Coronary artery (tissue), 2 donors: Measurements from ENCODE around the gene KRT36.

Source experiments
- DNase-seq: peaks from one replicate; pipeline ENCODE4 v3.0.0-alpha.2; 2017; ENCODE audit warnings: low spot score
- H3K27ac ChIP-seq, 2 donors: fragments of 200-600 bp; sonication (generic); one replicate each; pipeline ENCODE4 v1.5.1; 2016 to 2019
- H3K4me3 ChIP-seq: fragments of 200-600 bp; sonication (generic); 2 replicates; pipeline ENCODE4 v1.5.1; 2016; ENCODE audit warnings: mild to moderate bottlenecking, moderate library complexity
- CTCF ChIP-seq: fragments of 200-600 bp; sonication (generic); IDR thresholded peaks from one replicate; pipeline ENCODE4 v1.5.1; 2019; ENCODE audit warnings: antibody characterized with exemption

Gene KRT36

DNA sequence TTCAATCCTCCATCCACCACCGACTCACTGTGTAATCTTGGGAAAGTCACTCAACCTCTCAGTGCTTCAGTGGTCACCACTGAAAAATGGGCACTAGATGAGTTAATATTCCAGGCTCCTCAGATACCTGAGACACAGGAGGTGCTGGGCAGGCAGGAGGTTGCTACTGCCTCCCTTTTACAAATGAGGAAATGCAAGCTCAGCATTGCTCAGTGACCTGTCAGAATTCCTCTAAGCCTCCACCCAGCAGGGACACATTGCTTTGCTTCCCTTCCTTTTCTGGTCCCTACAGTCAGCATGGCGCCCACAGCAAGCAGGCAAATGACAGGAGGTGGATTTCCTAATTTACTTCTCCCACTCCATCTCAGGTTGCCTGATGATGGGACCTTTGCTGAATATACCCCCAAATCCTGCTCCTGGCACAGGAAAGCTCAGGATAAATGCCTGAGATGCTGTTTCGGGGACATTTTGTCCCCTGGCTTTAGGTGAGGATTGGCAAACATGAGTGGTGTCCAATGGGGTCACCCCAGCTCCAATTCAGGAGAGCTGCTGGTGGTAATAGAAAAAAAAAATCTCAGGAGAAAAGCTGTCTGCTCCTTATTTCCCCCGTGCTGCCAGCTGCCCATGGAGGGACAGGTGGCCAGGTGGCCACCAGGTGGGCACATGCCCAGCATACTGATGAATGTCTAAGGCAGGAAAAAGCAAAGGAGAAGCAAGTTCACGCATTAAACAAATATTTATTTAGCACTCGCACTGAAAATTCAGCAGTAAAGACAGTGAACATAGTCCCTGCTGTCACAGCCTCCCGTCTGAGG is 20.7 kb upstream of the KRT36 start:
- Histone ChIP-seq H3K27ac (no peak overlapping the region), H3K4me3 (no peak overlapping the region)
- TF ChIP-seq CTCF: no peak
- no peak for DNase-seq

DNA sequence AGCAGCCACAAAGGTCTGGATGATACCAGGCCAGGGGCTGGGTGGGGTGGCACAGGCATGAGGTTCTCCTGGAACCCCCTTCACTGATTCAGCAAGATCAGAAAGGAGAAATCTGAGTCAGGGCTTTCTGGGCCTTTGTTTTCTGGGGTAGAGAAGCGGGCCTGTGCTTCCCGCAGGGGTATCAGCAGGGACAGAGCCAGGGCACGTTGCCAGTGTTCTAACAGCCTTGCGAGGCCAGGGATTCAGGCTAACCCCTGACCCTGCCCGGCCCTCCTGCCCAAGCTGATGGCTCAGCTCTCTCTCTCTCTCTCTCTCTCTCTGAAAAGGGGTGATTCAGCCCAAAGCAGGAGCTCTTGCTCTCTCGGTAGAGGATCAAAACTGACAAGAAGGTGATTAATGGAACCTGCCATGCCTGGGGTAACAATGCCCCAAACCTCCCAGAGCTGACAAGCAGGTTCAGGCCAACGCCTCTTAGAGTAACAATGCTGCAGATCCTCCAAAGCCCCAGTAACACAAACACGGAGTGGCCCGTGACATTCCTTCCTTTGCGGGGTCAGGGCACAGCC is 17.7 kb upstream of the KRT36 start:
- no peak for DNase-seq
- Histone ChIP-seq H3K4me3 (no peak overlapping the region), H3K27ac (no peak overlapping the region)
- TF ChIP-seq CTCF: no peak

DNA sequence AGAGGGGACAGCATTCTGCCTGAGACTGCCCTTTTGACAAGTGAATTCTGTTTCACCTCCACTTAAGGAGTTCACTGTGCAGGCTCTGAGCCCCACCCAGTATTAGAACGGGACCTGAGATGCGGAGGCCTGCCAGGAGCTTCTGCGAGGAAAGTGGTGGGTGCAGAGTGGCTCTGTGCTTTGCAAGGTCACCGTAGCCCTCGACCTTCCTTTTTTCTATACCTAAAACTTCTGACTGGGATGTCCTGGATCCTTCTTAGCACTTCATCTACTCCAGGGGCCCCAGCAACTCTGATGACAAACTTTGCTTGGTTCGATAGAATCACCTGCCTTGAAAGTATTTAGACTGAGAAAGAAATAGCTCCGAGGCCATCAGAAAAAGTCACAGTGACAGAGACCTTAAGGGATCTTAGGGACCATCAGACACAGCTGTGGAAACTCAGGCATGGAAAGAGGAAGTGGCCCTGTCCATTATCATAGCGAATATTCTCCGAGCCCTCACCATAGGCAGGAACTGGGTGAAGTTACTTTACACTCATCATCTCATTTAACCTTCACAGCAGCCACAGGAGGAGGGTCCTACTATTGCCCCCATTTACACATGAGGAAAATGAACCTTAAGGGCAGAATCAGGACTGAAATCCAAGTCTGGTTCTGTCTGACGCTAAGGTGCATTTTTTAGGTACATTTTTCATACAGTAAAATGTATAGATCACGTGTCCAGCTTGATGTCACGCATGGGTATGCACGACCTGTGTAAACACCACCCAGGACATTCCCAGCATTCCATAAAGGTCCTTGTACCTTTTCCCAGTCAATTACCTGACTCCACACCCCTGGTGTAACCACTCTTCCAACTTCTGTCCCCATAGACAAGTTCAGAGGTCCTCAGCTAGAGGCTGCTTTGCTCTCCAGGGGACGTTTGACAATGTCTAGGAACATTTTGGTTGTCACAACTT is 16.4 kb upstream of the KRT36 start:
- H3K27ac ChIP-seq: no peak overlapping the region
- H3K4me3 ChIP-seq: no peak overlapping the region

GRCh38 chr17:41505007-41505808 is 15.5 kb upstream of the KRT36 start, which contains the start of gene KRT13:
Gene KRT13, minus strand, starts transcription at chr17:41505612. Its CDS starts 62 bp downstream, at chr17:41505550.
- DNase-seq: no peak
- TF ChIP-seq CTCF: no peak
- Histone ChIP-seq H3K27ac (no peak within 1 kb of the TSS), H3K4me3 (no peak within 1 kb of the TSS)

More for the DNA sequence above, 16.4 kb upstream of the KRT36 start:
- TF ChIP-seq CTCF: no peak
- no peak for DNase-seq

- no peak for TF ChIP-seq CTCF
- Histone ChIP-seq H3K4me3 (no peak overlapping the region), H3K27ac (no peak overlapping the region)
- no peak for DNase-seq
These were observed 14.7 kb upstream of the KRT36 start for GRCh38 chr17:41504246-41504977.

GRCh38 chr17:41503202-41503601 is 13.5 kb upstream of the KRT36 start:
- Histone ChIP-seq H3K4me3 (no peak overlapping the region), H3K27ac (no peak overlapping the region)
- no peak for DNase-seq
- no peak for TF ChIP-seq CTCF
